Thymus (tissue), 11 donors: ENCODE measurements around the gene NPIPA2. TPM values are rescaled to one million over a fixed set of nuclear protein-coding genes. Genes with fewer than 3 reads are reported as not detected.
"Not testable (repeated sequence)": the region's sequence is repeated elsewhere in the genome, so short reads cannot be mapped to it uniquely, and the experiment has no call there.

Source experiments
- DNase-seq, 9 donors: peaks; one replicate each; pipeline ENCODE4 v3.0.0-alpha.2; 2013; ENCODE audit warnings: low spot score in 9 of 9, low read depth in 6 of 9, missing footprints in 1 of 9
- H3K27ac ChIP-seq, 2 donors: one replicate each; pipeline ENCODE4 v1.5.1; 2013; ENCODE audit warnings: control low read depth in 1 of 2, low read depth in 1 of 2, low read length in 1 of 2, mild to moderate bottlenecking in 1 of 2, moderate library complexity in 1 of 2
- H3K27me3 ChIP-seq, 2 donors: one replicate each; pipeline ENCODE4 v1.5.1; 2013; ENCODE audit warnings: low read length in 1 of 2; ENCODE audit not compliant: control insufficient read depth in 2 of 2, insufficient read depth in 1 of 2
- H3K36me3 ChIP-seq, 2 donors: one replicate each; pipeline ENCODE4 v1.5.1; 2013; ENCODE audit warnings: low read length in 1 of 2, mild to moderate bottlenecking in 1 of 2, moderate library complexity in 1 of 2; ENCODE audit not compliant: control insufficient read depth in 2 of 2, insufficient read depth in 2 of 2
- H3K4me1 ChIP-seq, 2 donors: one replicate each; pipeline ENCODE4 v1.5.1; 2013; ENCODE audit warnings: low read length in 2 of 2; ENCODE audit not compliant: control insufficient read depth in 2 of 2, insufficient read depth in 2 of 2
- H3K4me3 ChIP-seq, 2 donors: one replicate each; pipeline ENCODE4 v1.5.1; 2013; ENCODE audit warnings: low read length in 2 of 2, control low read depth in 1 of 2, mild to moderate bottlenecking in 1 of 2
- H3K9me3 ChIP-seq, 2 donors: one replicate each; pipeline ENCODE4 v1.5.1; 2013; ENCODE audit warnings: low read length in 1 of 2, mild to moderate bottlenecking in 1 of 2; ENCODE audit not compliant: control insufficient read depth in 2 of 2, insufficient read depth in 1 of 2
- WGBS: extraction: QIAGEN DNeasy Blood & Tissue Kit; methylation state at CpG from one replicate; pipeline ENCODE4 v1.1.7; 2013; 5-methylcytosine and 5-hydroxymethylcytosine counted together
- polyA plus RNA-seq: library from polyadenylated mRNA; stranded (reverse); fragments of 200-250 nt; gene quantifications from one replicate; pipeline ENCODE4 v1.2.3, GENCODE V29; 2013
- total RNA-seq: library from RNA; stranded (reverse); fragments of 120-200 nt; gene quantifications from one replicate; pipeline ENCODE4 v1.2.4, GENCODE V29; 2013
- donor health status: healthy.

NPIPA2 gene
- total and polyA plus RNA-seq, 2 donors = 0.38 to 2.9 TPM

DNA sequence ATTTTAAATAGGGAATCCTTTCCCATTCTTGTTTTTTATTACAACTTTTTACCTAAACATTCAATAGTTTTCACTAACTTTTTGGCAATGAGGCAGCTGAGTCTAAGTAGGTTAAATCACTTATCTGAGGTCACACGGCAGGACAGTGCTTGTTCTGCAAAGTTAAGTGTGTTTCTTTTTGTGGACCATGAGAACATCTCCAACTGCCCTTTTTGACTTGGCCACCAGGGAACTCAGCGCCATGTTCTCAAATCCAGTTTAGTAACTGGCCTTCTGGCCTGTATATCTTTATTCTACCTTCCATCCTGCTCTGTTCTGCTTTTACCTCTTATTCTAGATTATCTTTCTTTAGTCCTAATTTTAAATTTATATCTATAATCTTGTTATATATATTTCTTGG is 31.3 kb downstream of the NPIPA2 start:
- H3K36me3 ChIP-seq, H3K27me3 ChIP-seq, H3K4me3 ChIP-seq, H3K27ac ChIP-seq, DNase-seq, H3K9me3 ChIP-seq, H3K4me1 ChIP-seq: not testable (repeated sequence)
- WGBS = no CpG with 5 or more reads among the region's 2 CpGs

- H3K36me3 ChIP-seq, H3K9me3 ChIP-seq, DNase-seq, H3K27me3 ChIP-seq, H3K27ac ChIP-seq, H3K4me3 ChIP-seq, H3K4me1 ChIP-seq: not testable (repeated sequence)
- 100% methylated on average over 1 of the region's 2 CpGs for WGBS
Measured at GRCh38 chr16:14775624-14776023, 33.3 kb downstream of the NPIPA2 start.

GRCh38 chr16:14776763-14777162 is 34.4 kb downstream of the NPIPA2 start:
- not testable (repeated sequence) for H3K27ac ChIP-seq, H3K4me1 ChIP-seq, H3K36me3 ChIP-seq, H3K27me3 ChIP-seq, H3K9me3 ChIP-seq, DNase-seq, H3K4me3 ChIP-seq
- WGBS = no CpG with 5 or more reads among the region's 6 CpGs

- H3K4me3 ChIP-seq, H3K4me1 ChIP-seq, H3K27ac ChIP-seq, H3K36me3 ChIP-seq, H3K9me3 ChIP-seq, H3K27me3 ChIP-seq, DNase-seq: not testable (repeated sequence)
- 90% methylated on average over 10 of the region's 11 CpGs for WGBS
Measured at GRCh38 chr16:14779368-14779877, 37.1 kb downstream of the NPIPA2 start.

DNA sequence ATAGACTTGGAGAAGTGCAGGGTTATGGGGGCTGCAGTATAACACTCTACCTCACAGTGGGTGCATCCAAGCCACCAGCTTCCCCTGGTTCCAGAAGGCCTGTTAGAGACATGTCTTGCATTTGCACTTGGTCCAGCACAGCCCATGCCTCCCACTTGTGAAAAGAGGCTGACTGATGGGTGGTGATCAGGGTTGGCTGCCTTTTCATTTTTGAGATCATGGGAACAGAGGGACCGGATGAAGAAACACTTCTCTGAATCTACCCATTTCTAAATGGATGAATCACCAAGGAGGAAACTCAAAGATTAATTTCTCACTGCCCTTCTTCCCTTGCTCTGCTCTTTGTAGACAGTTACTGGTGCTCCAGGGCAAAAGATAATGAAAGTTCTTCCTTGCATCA is 43.8 kb downstream of the NPIPA2 start:
- H3K9me3 ChIP-seq, H3K27me3 ChIP-seq, H3K36me3 ChIP-seq, H3K27ac ChIP-seq, DNase-seq, H3K4me1 ChIP-seq, H3K4me3 ChIP-seq: not testable (repeated sequence)
- WGBS = no CpG with 5 or more reads among the region's 1 CpG

- not testable (repeated sequence) for H3K27ac ChIP-seq, DNase-seq, H3K9me3 ChIP-seq, H3K4me3 ChIP-seq, H3K36me3 ChIP-seq, H3K27me3 ChIP-seq, H3K4me1 ChIP-seq
- no CpG with 5 or more reads among the region's 5 CpGs for WGBS
Measured at GRCh38 chr16:14789577-14789976, 47.2 kb downstream of the NPIPA2 start.

DNA sequence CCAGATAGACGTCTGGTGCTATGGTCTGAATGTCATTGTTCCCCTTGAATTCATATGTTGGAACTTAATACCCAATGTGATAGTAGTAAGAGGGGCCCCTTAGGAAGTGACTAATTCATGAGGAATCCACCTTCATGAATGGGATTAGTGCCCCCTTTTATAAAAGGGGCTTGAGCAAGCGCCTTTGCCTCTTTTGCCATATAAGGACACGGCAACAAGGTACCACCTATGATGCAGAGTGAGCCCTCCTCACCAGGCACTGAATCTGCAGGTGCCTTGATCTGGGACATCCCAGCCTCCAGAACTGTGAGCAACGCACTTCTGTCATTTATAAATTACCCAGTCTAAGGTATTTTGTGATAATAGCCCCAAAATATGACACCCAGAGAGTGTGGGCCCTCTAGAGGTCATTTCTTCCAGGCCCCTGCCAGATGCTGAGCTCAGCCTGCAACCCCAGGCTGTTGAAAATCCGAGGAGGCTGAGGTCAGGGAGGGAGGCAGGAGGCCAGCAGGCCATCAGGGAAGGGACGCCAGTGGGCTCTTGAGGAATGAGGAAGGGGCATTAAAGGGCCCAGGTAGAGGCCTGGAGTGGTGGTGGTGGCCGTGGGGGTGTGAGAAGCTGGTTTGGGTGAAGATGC is 48.1 kb downstream of the NPIPA2 start:
- not testable (repeated sequence) for H3K36me3 ChIP-seq, H3K27me3 ChIP-seq, H3K27ac ChIP-seq, DNase-seq, H3K4me3 ChIP-seq, H3K4me1 ChIP-seq, H3K9me3 ChIP-seq
- WGBS = no CpG with 5 or more reads among the region's 7 CpGs

GRCh38 chr16:14792914-14793313 is 50.6 kb downstream of the NPIPA2 start:
- not testable (repeated sequence) for H3K27me3 ChIP-seq, DNase-seq, H3K36me3 ChIP-seq, H3K27ac ChIP-seq, H3K4me3 ChIP-seq, H3K4me1 ChIP-seq, H3K9me3 ChIP-seq
- WGBS = no CpG with 5 or more reads among the region's 2 CpGs

DNA sequence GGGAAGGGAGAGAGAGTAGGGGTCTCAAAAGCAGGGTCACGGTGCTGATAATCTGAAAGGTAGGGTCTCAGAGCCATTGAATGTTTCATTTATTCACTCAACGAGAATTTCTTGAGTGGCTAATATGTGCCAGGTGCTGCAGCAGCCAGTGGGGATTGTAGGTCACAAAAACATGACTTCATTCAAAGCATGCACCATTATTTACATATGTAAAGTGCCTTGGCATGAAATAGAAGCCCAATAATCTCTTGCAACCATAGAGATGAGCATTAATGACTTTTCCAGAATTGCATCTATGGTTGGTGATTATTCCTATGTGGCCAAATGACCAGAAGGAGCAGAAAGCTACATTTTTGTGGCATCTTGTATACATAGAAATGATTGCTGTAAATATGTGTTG is 55.2 kb downstream of the NPIPA2 start:
- not testable (repeated sequence) for H3K4me1 ChIP-seq, H3K4me3 ChIP-seq, H3K27ac ChIP-seq, DNase-seq, H3K36me3 ChIP-seq, H3K9me3 ChIP-seq, H3K27me3 ChIP-seq
- WGBS = no CpG with 5 or more reads among the region's 2 CpGs

DNA sequence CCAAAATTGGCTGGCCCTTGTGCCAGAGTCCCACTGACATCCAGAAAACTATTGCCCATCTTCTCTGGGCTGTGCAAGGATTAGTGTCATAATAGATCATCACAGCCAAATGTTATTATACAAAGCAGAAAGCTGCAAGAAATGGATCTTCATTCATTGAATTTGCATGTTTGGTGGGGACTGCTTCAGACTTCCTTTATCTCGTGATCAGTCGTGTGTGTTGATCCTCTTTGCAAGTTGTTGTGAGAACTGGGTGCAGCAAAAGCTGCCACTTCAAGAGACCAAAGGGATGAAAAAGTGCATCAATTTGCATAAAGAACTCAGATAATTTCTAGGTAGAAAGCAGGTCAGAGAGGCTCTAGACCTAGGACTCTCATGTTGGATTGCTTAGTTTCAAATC is 61.2 kb downstream of the NPIPA2 start:
- H3K27ac ChIP-seq, H3K4me1 ChIP-seq, DNase-seq, H3K9me3 ChIP-seq, H3K27me3 ChIP-seq, H3K4me3 ChIP-seq, H3K36me3 ChIP-seq: not testable (repeated sequence)
- WGBS = no CpG with 5 or more reads among the region's 2 CpGs
